NOMO-1 (cell line): ENCODE results near the gene AUH.

Experiments
- DNase-seq, 2 experiments: peaks; one replicate each; lab custom pipeline; 2025; ENCODE audit not compliant: unreplicated experiment in 2 of 2; lab: John Stamatoyannopoulos, UW

AUH gene

GRCh38 chr9:91256235-91256634 lies 105.5 kb downstream of the AUH start:
- DNase-seq: no peak

GRCh38 chr9:91255327-91255726 lies 106.4 kb downstream of the AUH start:
- DNase-seq: no peak

GRCh38 chr9:91253488-91253887 lies 108.2 kb downstream of the AUH start:
- no peak for DNase-seq

GRCh38 chr9:91248707-91249106 lies 113.0 kb downstream of the AUH start:
- no peak for DNase-seq

- DNase-seq: no peak
Observed at GRCh38 chr9:91247278-91247677, 114.4 kb downstream of the AUH start.

- DNase-seq: no peak
Observed at GRCh38 chr9:91246846-91247245, 114.9 kb downstream of the AUH start.

- DNase-seq: no peak
Observed at GRCh38 chr9:91245431-91246313, 116.0 kb downstream of the AUH start.

GRCh38 chr9:91243029-91243428 lies 118.7 kb downstream of the AUH start:
- no peak for DNase-seq

- DNase-seq: no peak
Observed at GRCh38 chr9:91241909-91242308, 119.8 kb downstream of the AUH start.

- DNase-seq: no peak
Observed at GRCh38 chr9:91240596-91241165, 121.0 kb downstream of the AUH start.

- no peak for DNase-seq
Observed at GRCh38 chr9:91239367-91240111, 122.2 kb downstream of the AUH start.

GRCh38 chr9:91234523-91234922 lies 127.2 kb downstream of the AUH start:
- DNase-seq: no peak

- no peak for DNase-seq
Observed at GRCh38 chr9:91231619-91232018, 130.1 kb downstream of the AUH start.

GRCh38 chr9:91223000-91223399 lies 138.7 kb downstream of the AUH start:
- no peak for DNase-seq

- DNase-seq: no peak
Observed at GRCh38 chr9:91222457-91222856, 139.3 kb downstream of the AUH start.

- DNase-seq: no peak
Observed at GRCh38 chr9:91221332-91221731, 140.4 kb downstream of the AUH start.

GRCh38 chr9:91220491-91221135 lies 141.1 kb downstream of the AUH start:
- no peak for DNase-seq

GRCh38 chr9:91220021-91220420 lies 141.7 kb downstream of the AUH start:
- no peak for DNase-seq

- DNase-seq: no peak
Observed at GRCh38 chr9:91219557-91219956, 142.2 kb downstream of the AUH start.

GRCh38 chr9:91217388-91217787 lies 144.3 kb downstream of the AUH start:
- DNase-seq: no peak

GRCh38 chr9:91214867-91215266 lies 146.9 kb downstream of the AUH start:
- no peak for DNase-seq
